Trophoblast cell (in vitro differentiated cells and primary cell): ENCODE results near the gene FDPS. TPM values are rescaled to one million over a fixed set of nuclear protein-coding genes. Genes with fewer than 3 reads are reported as not detected.

ENCODE experiments used
- DNase-seq, 2 donors: peaks; one replicate each; pipeline ENCODE4 v3.0.0-alpha.2; 2016
- H2AFZ ChIP-seq: 2 replicates; pipeline ENCODE4 v1.6.1; 2013; ENCODE audit warnings: low read length, moderate library complexity, mild to moderate bottlenecking; ENCODE audit not compliant: insufficient read depth, poor library complexity
- H2AK5ac ChIP-seq: 2 replicates; pipeline ENCODE4 v1.6.1; 2013; ENCODE audit warnings: mild to moderate bottlenecking, low read length
- H2BK120ac ChIP-seq: 2 replicates; pipeline ENCODE4 v1.6.1; 2013; ENCODE audit warnings: low read length, mild to moderate bottlenecking, moderate library complexity; ENCODE audit not compliant: insufficient read depth, poor library complexity
- H2BK12ac ChIP-seq: 2 replicates; pipeline ENCODE4 v1.6.1; 2013; ENCODE audit warnings: mild to moderate bottlenecking, low read length, moderate library complexity
- H2BK5ac ChIP-seq: 2 replicates; pipeline ENCODE4 v1.6.1; 2013; ENCODE audit warnings: low read length, low read depth, moderate library complexity, mild to moderate bottlenecking; ENCODE audit not compliant: poor library complexity
- H3K14ac ChIP-seq: 2 replicates; pipeline ENCODE4 v1.6.1; 2013; ENCODE audit warnings: mild to moderate bottlenecking, low read length
- H3K18ac ChIP-seq: 2 replicates; pipeline ENCODE4 v1.6.1; 2013; ENCODE audit warnings: mild to moderate bottlenecking, low read length
- H3K23ac ChIP-seq: 2 replicates; pipeline ENCODE4 v1.6.1; 2013; ENCODE audit warnings: low read length
- H3K27ac ChIP-seq: 2 replicates; pipeline ENCODE4 v1.5.1; 2013; ENCODE audit warnings: low read depth, mild to moderate bottlenecking, inconsistent platforms, low read length, moderate library complexity
- H3K27me3 ChIP-seq: 2 replicates; pipeline ENCODE4 v1.6.1; 2013; ENCODE audit warnings: inconsistent platforms, mild to moderate bottlenecking, low read length, moderate library complexity; ENCODE audit not compliant: insufficient read depth
- H3K36me3 ChIP-seq, 2 experiments: 1 replicate in 1 of 2; 2 replicates in 1 of 2; pipeline ENCODE4 v1.6.1; 2013; ENCODE audit warnings: low read length in 2 of 2, mild to moderate bottlenecking in 2 of 2, moderate library complexity in 1 of 2; ENCODE audit not compliant: insufficient read depth in 2 of 2, control insufficient read depth in 1 of 2
- H3K4ac ChIP-seq: 2 replicates; pipeline ENCODE4 v1.6.1; 2013; ENCODE audit warnings: low read depth, mild to moderate bottlenecking, low read length, moderate library complexity
- H3K4me1 ChIP-seq, 2 experiments: 1 replicate in 1 of 2; 2 replicates in 1 of 2; pipeline ENCODE4 v1.6.1; 2013; ENCODE audit warnings: low read length in 2 of 2, mild to moderate bottlenecking in 2 of 2, moderate library complexity in 1 of 2; ENCODE audit not compliant: insufficient read depth in 2 of 2, control insufficient read depth in 1 of 2
- H3K4me2 ChIP-seq: 2 replicates; pipeline ENCODE4 v1.6.1; 2013; ENCODE audit warnings: inconsistent platforms, mild to moderate bottlenecking, low read length, moderate library complexity
- H3K4me3 ChIP-seq: 2 replicates; pipeline ENCODE4 v1.5.1; 2013; ENCODE audit warnings: mild to moderate bottlenecking, low read depth, low read length, inconsistent platforms
- H3K79me1 ChIP-seq: one replicate; pipeline ENCODE4 v1.6.1; 2013; ENCODE audit warnings: low read length
- H3K79me2 ChIP-seq: 2 replicates; pipeline ENCODE4 v1.6.1; 2013; ENCODE audit warnings: low read length, mild to moderate bottlenecking; ENCODE audit not compliant: control insufficient read depth, insufficient read depth, poor library complexity
- H3K9ac ChIP-seq: 2 replicates; pipeline ENCODE4 v1.6.1; 2013; ENCODE audit warnings: mild to moderate bottlenecking, low read length
- H3K9me3 ChIP-seq: 2 replicates; pipeline ENCODE4 v1.6.1; 2013; ENCODE audit warnings: low read depth, mild to moderate bottlenecking, control low read depth, inconsistent platforms, low read length; ENCODE audit not compliant: insufficient read depth
- H4K12ac ChIP-seq: 2 replicates; pipeline ENCODE4 v1.6.1; 2013; ENCODE audit warnings: low read depth, mild to moderate bottlenecking, low read length, moderate library complexity
- H4K8ac ChIP-seq: 2 replicates; pipeline ENCODE4 v1.6.1; 2013; ENCODE audit warnings: low read depth, mild to moderate bottlenecking, low read length, moderate library complexity
- H4K91ac ChIP-seq: one replicate; pipeline ENCODE4 v1.6.1; 2013; ENCODE audit warnings: low read depth, mild to moderate bottlenecking, low read length, moderate library complexity
- WGBS: extraction: QIAGEN DNeasy Blood & Tissue Kit; methylation state at CpG from one replicate; pipeline ENCODE4 v1.1.7; 2013; ENCODE audit warnings: missing lambda C conversion rate; ENCODE audit not compliant: insufficient read length, insufficient coverage; ENCODE audit errors: extremely low coverage; 5-methylcytosine and 5-hydroxymethylcytosine counted together
- polyA plus RNA-seq: library from polyadenylated mRNA; stranded (reverse); fragments of 200-250 nt; gene quantifications from 2 replicates; pipeline ENCODE4 v1.2.3, GENCODE V29; 2013

FDPS gene
- 339 and 342 TPM in 2 replicates for polyA plus RNA-seq

DNA sequence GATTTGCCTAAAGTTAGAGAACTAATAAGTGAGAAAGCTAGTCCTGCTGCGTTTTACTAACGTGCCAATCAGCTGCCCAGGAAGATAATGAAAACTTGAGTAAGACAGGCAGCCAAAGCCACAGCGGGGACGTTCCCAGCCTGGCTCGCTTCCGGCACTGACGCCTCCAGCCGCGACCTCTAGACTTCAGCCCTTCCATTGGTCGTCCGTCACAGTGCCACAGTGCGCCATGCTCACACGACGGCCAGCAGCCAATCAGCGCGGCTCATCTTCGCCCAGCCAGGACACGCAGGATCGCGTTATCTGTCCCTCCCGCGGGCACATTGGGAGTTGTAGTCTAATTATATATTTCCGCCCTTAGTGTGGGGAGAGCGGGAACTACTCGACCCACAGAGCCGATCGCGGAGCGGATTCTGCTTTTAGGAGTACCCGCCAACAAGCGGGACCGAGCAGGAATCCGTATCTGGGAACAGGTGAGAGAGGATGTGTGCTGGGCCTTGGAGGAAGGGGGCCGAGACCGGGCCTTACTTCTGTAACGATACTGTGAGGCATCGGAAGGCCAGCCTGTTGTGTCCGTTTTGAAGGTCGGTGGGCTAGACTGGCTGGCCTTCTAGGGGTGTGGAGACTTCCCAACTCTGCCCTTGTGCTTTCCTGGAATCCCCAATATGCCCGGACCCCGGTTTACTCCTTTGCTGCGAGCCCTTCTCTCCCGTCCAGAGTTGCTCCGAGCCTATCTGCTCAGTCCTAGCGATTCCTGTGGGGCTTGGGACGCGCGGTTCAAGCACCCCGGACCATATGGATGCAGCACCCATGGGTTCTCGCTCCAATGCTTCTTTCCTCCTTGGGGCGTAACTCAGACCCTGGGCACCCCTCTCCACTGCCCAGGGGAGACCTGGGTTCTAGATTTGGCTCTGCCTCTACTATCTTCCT, at the start of gene FDPS:
FDPS (plus strand) TSS at position 374 of the 930 bp plus-strand sequence. CDS start 924 bp downstream, outside the sequence.
- peak within 1 kb of the TSS; percentile 92 for H3K4me3 ChIP-seq
- no CpG with 5 or more reads among the region's 51 CpGs for WGBS
- H3K23ac ChIP-seq = peak within 1 kb of the TSS; percentile 11
- H4K8ac ChIP-seq = peak within 1 kb of the TSS; percentile 90
- H2BK120ac ChIP-seq = peak within 1 kb of the TSS; percentile 98
- H3K79me2 ChIP-seq = peaks cover 10% of the 10 kb centered on the region
- peak within 1 kb of the TSS; percentile 93 for H2AK5ac ChIP-seq
- H2BK12ac ChIP-seq = peak within 1 kb of the TSS; percentile 54
- H3K9me3 ChIP-seq = no peaks in the 10 kb centered on the region
- H2BK5ac ChIP-seq = peak within 1 kb of the TSS; percentile 92
- DNase-seq = peak; percentile 99 to 100
- peak within 1 kb of the TSS; percentile 87 for H3K18ac ChIP-seq
- peak within 1 kb of the TSS; percentile 35 for H2AFZ ChIP-seq
- H3K27me3 ChIP-seq = no peaks in the 10 kb centered on the region
- peaks cover 14 to 18% of the 10 kb centered on the region in 2 experiments for H3K36me3 ChIP-seq
- H3K27ac ChIP-seq = peak within 1 kb of the TSS; percentile 97
- H4K12ac ChIP-seq = peak within 1 kb of the TSS; percentile 85
- H3K4me1 ChIP-seq = peaks cover 19 to 26% of the 10 kb centered on the region in 2 experiments
- H3K9ac ChIP-seq = peak within 1 kb of the TSS; percentile 97
- peak within 1 kb of the TSS; percentile 93 for H3K14ac ChIP-seq
- peak within 1 kb of the TSS; percentile 86 for H3K4me2 ChIP-seq
- peak within 1 kb of the TSS; percentile 97 for H3K4ac ChIP-seq
- peak within 1 kb of the TSS; percentile 94 for H4K91ac ChIP-seq
- H3K79me1 ChIP-seq = peaks cover 18% of the 10 kb centered on the region

DNA sequence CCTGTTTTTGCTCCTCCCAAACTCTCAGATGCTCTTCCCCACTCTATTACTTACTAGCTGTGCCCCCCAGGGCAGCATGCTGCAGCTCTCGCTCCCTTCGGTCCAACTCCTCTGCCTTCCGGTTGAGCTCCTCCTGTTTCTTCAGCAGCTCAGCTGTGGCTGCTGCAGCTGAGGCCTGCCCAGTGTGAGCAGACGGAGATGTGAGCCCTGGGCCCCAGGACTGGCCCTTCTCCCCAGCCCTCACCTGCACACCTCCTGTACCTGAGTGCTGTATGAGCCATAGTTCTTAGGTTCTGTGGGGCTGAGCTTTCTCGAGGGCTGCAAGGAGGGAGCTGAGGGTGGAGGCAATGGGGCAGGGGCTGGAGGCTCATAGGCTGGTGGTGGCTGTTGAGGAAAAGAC, 48.4 kb upstream of the FDPS start:
- Histone ChIP-seq H3K9me3 (no peaks in the 10 kb centered on the region), H2AFZ (no peak overlapping the region), H2AK5ac (no peak overlapping the region), H3K14ac (no peak overlapping the region), H4K8ac (no peak overlapping the region), H3K27ac (no peak overlapping the region), H2BK12ac (no peak overlapping the region), H4K12ac (no peak overlapping the region), H3K4ac (no peak overlapping the region), H3K79me1 (peaks cover 9% of the 10 kb centered on the region), H3K79me2 (peaks cover 9% of the 10 kb centered on the region), H3K4me1 (peaks cover 9 to 11% of the 10 kb centered on the region in 2 experiments), H4K91ac (no peak overlapping the region), H3K36me3 (peaks cover 36 to 44% of the 10 kb centered on the region in 2 experiments), H3K27me3 (no peaks in the 10 kb centered on the region), H3K9ac (no peak overlapping the region), H2BK120ac (no peak overlapping the region), H3K4me2 (no peak overlapping the region), H3K4me3 (no peak overlapping the region), H2BK5ac (no peak overlapping the region), H3K18ac (no peak overlapping the region), H3K23ac (no peak overlapping the region)
- no CpG with 5 or more reads among the region's 5 CpGs for WGBS
- DNase-seq = no peak

DNA sequence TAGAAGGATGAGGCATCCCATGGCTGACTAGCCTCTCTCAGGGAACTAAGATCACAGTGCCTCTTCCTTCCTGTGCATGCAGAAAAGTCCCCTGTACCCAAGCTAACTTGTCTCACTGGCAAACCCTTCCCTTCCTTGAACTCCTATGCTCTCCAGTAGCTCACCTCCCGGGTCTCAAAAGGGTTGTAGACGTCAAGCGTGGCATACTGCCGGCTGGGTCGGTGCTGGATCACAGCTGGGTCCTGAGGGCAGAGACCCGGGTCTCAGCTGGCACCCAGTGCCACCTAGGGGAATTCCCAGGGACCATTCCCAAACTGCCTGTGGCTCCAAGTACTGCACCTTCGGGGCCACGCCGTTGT, 47.2 kb upstream of the FDPS start:
- H3K4me2 ChIP-seq = peak overlapping the region; percentile 86
- no peak overlapping the region for H3K23ac ChIP-seq
- peak overlapping the region; percentile 72 for H4K8ac ChIP-seq
- H3K9ac ChIP-seq = peak overlapping the region; percentile 80
- H3K4ac ChIP-seq = peak overlapping the region; percentile 76
- peak overlapping the region; percentile 65 for H4K12ac ChIP-seq
- peaks cover 5% of the 10 kb centered on the region for H3K79me1 ChIP-seq
- H4K91ac ChIP-seq = peak overlapping the region; percentile 58
- no CpG with 5 or more reads among the region's 9 CpGs for WGBS
- H2BK5ac ChIP-seq = no peak overlapping the region
- peak overlapping the region; percentile 31 for H2AK5ac ChIP-seq
- no peak overlapping the region for H3K27ac ChIP-seq
- peak overlapping the region; percentile 29 for H2BK120ac ChIP-seq
- H3K4me3 ChIP-seq = peak overlapping the region; percentile 80
- H3K4me1 ChIP-seq = peaks cover 5 to 9% of the 10 kb centered on the region in 2 experiments
- H3K79me2 ChIP-seq = peaks cover 7% of the 10 kb centered on the region
- no peaks in the 10 kb centered on the region for H3K9me3 ChIP-seq
- peak overlapping the region; percentile 47 for H3K14ac ChIP-seq
- no peak overlapping the region for H2BK12ac ChIP-seq
- peak overlapping the region; percentile 65 for H2AFZ ChIP-seq
- peaks cover 35 to 48% of the 10 kb centered on the region in 2 experiments for H3K36me3 ChIP-seq
- no peak for DNase-seq
- H3K18ac ChIP-seq = peak overlapping the region; percentile 33
- H3K27me3 ChIP-seq = no peaks in the 10 kb centered on the region

DNA sequence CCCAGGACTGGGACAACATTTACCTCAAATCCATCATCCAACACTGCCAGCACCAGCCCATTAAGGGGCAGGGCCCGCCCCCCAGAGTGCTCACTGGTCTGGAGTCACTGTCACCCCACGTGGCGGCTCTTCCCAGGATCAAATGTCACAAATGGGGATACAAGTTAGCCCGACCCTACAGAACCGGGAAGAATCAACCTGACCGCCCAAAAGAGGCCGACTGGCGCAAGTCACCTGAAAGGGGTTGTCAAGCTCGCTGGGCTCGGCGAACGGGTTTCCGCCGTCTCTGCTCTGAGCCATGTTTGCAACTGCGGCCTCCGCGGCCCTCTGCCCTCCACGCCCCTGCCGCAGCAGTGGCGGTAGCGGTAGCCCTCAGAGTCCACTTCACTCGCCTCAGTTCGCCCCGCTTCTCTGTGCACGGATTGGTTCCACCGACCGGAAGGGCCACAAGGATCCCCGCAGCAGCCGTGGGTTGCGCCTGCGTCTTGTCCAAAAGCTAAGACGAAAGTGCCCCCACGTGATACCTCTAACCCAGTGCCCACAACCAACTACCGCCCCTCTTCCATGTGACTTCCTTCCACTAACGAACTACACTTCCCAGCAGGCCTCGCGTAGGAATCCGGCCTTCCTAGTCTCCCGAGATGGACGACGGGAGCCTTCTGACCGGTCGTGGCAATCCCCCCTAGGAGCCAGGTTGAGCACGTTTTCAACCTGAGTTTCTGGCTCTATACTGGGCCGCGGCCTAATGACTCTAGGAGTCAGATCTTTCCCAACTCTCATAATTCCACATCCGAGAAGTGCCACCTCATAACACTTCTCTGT, 46.6 kb upstream of the FDPS start, which contains the start of gene SCAMP3:
SCAMP3 (minus strand) TSS at position 509 of the 822 bp plus-strand sequence; CDS start at position 300, 209 bp downstream.
- H3K4ac ChIP-seq = peak within 1 kb of the TSS; percentile 76

More for the DNA sequence above, 46.6 kb upstream of the FDPS start, which contains the start of gene SCAMP3:
- H3K36me3 ChIP-seq = peaks cover 38 to 48% of the 10 kb centered on the region in 2 experiments
- peak within 1 kb of the TSS; percentile 65 for H2AFZ ChIP-seq
- H3K14ac ChIP-seq = peak within 1 kb of the TSS; percentile 47
- H3K4me3 ChIP-seq = peak within 1 kb of the TSS; percentile 80
- peak within 1 kb of the TSS; percentile 86 for H3K4me2 ChIP-seq
- peak within 1 kb of the TSS; percentile 70 for H3K27ac ChIP-seq
- H3K79me2 ChIP-seq = peaks cover 7% of the 10 kb centered on the region
- peak; percentile 97 for DNase-seq
- H3K4me1 ChIP-seq = peaks cover 5 to 9% of the 10 kb centered on the region in 2 experiments
- no peaks in the 10 kb centered on the region for H3K9me3 ChIP-seq
- no CpG with 5 or more reads among the region's 47 CpGs for WGBS
- no peak within 1 kb of the TSS for H2BK12ac ChIP-seq
- H3K9ac ChIP-seq = peak within 1 kb of the TSS; percentile 80
- no peak within 1 kb of the TSS for H3K23ac ChIP-seq
- H2BK120ac ChIP-seq = peak within 1 kb of the TSS; percentile 29
- peak within 1 kb of the TSS; percentile 33 for H3K18ac ChIP-seq
- peak within 1 kb of the TSS; percentile 66 for H2BK5ac ChIP-seq
- H4K91ac ChIP-seq = peak within 1 kb of the TSS; percentile 58
- H4K8ac ChIP-seq = peak within 1 kb of the TSS; percentile 78
- peak within 1 kb of the TSS; percentile 65 for H4K12ac ChIP-seq
- H2AK5ac ChIP-seq = peak within 1 kb of the TSS; percentile 77
- peaks cover 5% of the 10 kb centered on the region for H3K79me1 ChIP-seq
- no peaks in the 10 kb centered on the region for H3K27me3 ChIP-seq
